H9 (cell line): ENCODE results near the gene BAHD1. TPM values are rescaled to one million over a fixed set of nuclear protein-coding genes. Genes with fewer than 3 reads are reported as not detected.

ENCODE experiments used
- DNase-seq: peaks from one replicate; pipeline ENCODE4 v3.0.0-alpha.2; 2017
- H2AFZ ChIP-seq: one replicate; pipeline ENCODE4 v1.6.1; 2013; ENCODE audit warnings: mild to moderate bottlenecking, low read length, control low read depth, moderate library complexity
- H2AK5ac ChIP-seq: 2 replicates; pipeline ENCODE4 v1.6.1; 2013; ENCODE audit warnings: low read length, control low read depth, mixed read lengths; ENCODE audit not compliant: insufficient read length
- H2BK120ac ChIP-seq: one replicate; pipeline ENCODE4 v1.6.1; 2013; ENCODE audit warnings: low read depth, mild to moderate bottlenecking, low read length, control low read depth, inconsistent platforms; ENCODE audit not compliant: poor library complexity, severe bottlenecking
- H2BK12ac ChIP-seq: 2 replicates; pipeline ENCODE4 v1.6.1; 2013; ENCODE audit warnings: low read length, control low read depth, mixed read lengths, low read depth; ENCODE audit not compliant: insufficient read length
- H2BK15ac ChIP-seq: 2 replicates; pipeline ENCODE4 v1.6.1; 2013; ENCODE audit warnings: low read depth, low read length, control low read depth
- H2BK20ac ChIP-seq: one replicate; pipeline ENCODE4 v1.6.1; 2013; ENCODE audit warnings: low read depth, mild to moderate bottlenecking, low read length, control low read depth, inconsistent platforms; ENCODE audit not compliant: poor library complexity, severe bottlenecking
- H2BK5ac ChIP-seq: 2 replicates; pipeline ENCODE4 v1.6.1; 2013; ENCODE audit warnings: low read length, control low read depth, mixed read lengths; ENCODE audit not compliant: insufficient read length
- H3K14ac ChIP-seq: 2 replicates; pipeline ENCODE4 v1.6.1; 2013; ENCODE audit warnings: low read length, control low read depth; ENCODE audit not compliant: insufficient read depth
- H3K18ac ChIP-seq: 2 replicates; pipeline ENCODE4 v1.6.1; 2013; ENCODE audit warnings: low read depth, mild to moderate bottlenecking, mixed read lengths, low read length, control low read depth; ENCODE audit not compliant: insufficient read length
- H3K23ac ChIP-seq: 2 replicates; pipeline ENCODE4 v1.6.1; 2013; ENCODE audit warnings: low read length, control low read depth, mixed read lengths, low read depth; ENCODE audit not compliant: insufficient read length
- H3K23me2 ChIP-seq: 2 replicates; pipeline ENCODE4 v1.6.1; 2013; ENCODE audit warnings: low read depth, mild to moderate bottlenecking, mixed read lengths, low read length, control low read depth; ENCODE audit not compliant: insufficient read length, poor library complexity, severe bottlenecking
- H3K27ac ChIP-seq: 2 replicates; pipeline ENCODE4 v1.5.1; 2013; ENCODE audit warnings: low read length, control low read depth, mixed read lengths, low read depth; ENCODE audit not compliant: insufficient read length
- H3K27me3 ChIP-seq: 2 replicates; pipeline ENCODE4 v1.6.1; 2013; ENCODE audit warnings: low read length, control low read depth, inconsistent platforms; ENCODE audit not compliant: insufficient read depth
- H3K4ac ChIP-seq: 2 replicates; pipeline ENCODE4 v1.6.1; 2013; ENCODE audit warnings: low read depth, mild to moderate bottlenecking, control low read depth, inconsistent platforms, low read length, moderate library complexity
- H3K4me1 ChIP-seq: 2 replicates; pipeline ENCODE4 v1.6.1; 2013; ENCODE audit warnings: low read length, control low read depth, inconsistent platforms; ENCODE audit not compliant: insufficient read depth
- H3K4me2 ChIP-seq: 2 replicates; pipeline ENCODE4 v1.6.1; 2013; ENCODE audit warnings: low read length, control low read depth, mixed read lengths; ENCODE audit not compliant: insufficient read length, insufficient read depth
- H3K56ac ChIP-seq: 2 replicates; pipeline ENCODE4 v1.6.1; 2013; ENCODE audit warnings: low read depth, mild to moderate bottlenecking, mixed read lengths, low read length, control low read depth; ENCODE audit not compliant: insufficient read length
- H3K79me1 ChIP-seq: 2 replicates; pipeline ENCODE4 v1.6.1; 2013; ENCODE audit warnings: low read depth, mild to moderate bottlenecking, moderate library complexity, low read length, control low read depth, inconsistent platforms; ENCODE audit not compliant: insufficient read depth, poor library complexity, severe bottlenecking
- H3K79me2 ChIP-seq: 2 replicates; pipeline ENCODE4 v1.6.1; 2013; ENCODE audit warnings: low read length, control low read depth, inconsistent platforms; ENCODE audit not compliant: insufficient read depth
- H3K9ac ChIP-seq: 2 replicates; pipeline ENCODE4 v1.6.1; 2013; ENCODE audit warnings: low read length, control low read depth, mixed read lengths; ENCODE audit not compliant: insufficient read length; ENCODE audit errors: extremely low read depth
- H3K9me3 ChIP-seq: one replicate; pipeline ENCODE4 v1.6.1; 2013; ENCODE audit warnings: low read depth, low read length, inconsistent platforms; ENCODE audit not compliant: control insufficient read depth
- H3T11ph ChIP-seq: one replicate; pipeline ENCODE4 v1.6.1; 2013; ENCODE audit warnings: mild to moderate bottlenecking, low read length, control low read depth, inconsistent platforms
- H4K20me1 ChIP-seq: one replicate; pipeline ENCODE4 v1.6.1; 2013; ENCODE audit not compliant: control insufficient read depth, insufficient read length, insufficient read depth
- H4K5ac ChIP-seq: 2 replicates; pipeline ENCODE4 v1.6.1; 2013; ENCODE audit warnings: low read depth, mild to moderate bottlenecking, mixed read lengths, low read length, control low read depth; ENCODE audit not compliant: insufficient read length
- H4K8ac ChIP-seq: replicated peaks from 2 replicates; pipeline ENCODE4 v1.6.1; 2013; ENCODE audit warnings: low read length, control low read depth, mixed read lengths, low read depth; ENCODE audit not compliant: insufficient read length
- H4K91ac ChIP-seq: 2 replicates; pipeline ENCODE4 v1.6.1; 2013; ENCODE audit warnings: low read depth, mild to moderate bottlenecking, moderate library complexity, mixed read lengths, low read length, control low read depth; ENCODE audit not compliant: insufficient read length
- H3K27ac Mint-ChIP-seq, 3 experiments: 2 replicates in 2 of 3; 3 replicates in 1 of 3; pipeline ENCODE4 v1.8.0; 2020 to 2021; ENCODE audit warnings: mixed read lengths in 3 of 3, mild to moderate bottlenecking in 1 of 3, moderate library complexity in 1 of 3
- H3K27me3 Mint-ChIP-seq: 2 replicates; pipeline ENCODE4 v1.8.0; 2021; ENCODE audit warnings: low read depth, mild to moderate bottlenecking, moderate library complexity, mixed read lengths
- H3K36me3 Mint-ChIP-seq, 3 experiments: 2 replicates in 2 of 3; 3 replicates in 1 of 3; pipeline ENCODE4 v1.8.0; 2020 to 2021; ENCODE audit warnings: low read depth in 3 of 3, mixed read lengths in 3 of 3; ENCODE audit not compliant: insufficient read depth in 1 of 3
- H3K4me1 Mint-ChIP-seq, 2 experiments: 2 replicates each; pipeline ENCODE4 v1.8.0; 2020; ENCODE audit warnings: mixed read lengths in 2 of 2
- H3K4me3 Mint-ChIP-seq, 2 experiments: 2 replicates in 1 of 2; 3 replicates in 1 of 2; pipeline ENCODE4 v1.8.0; 2020 to 2021; ENCODE audit warnings: mild to moderate bottlenecking in 2 of 2, mixed read lengths in 2 of 2, moderate library complexity in 1 of 2
- H3K9me3 Mint-ChIP-seq, 2 experiments: 2 replicates in 1 of 2; 3 replicates in 1 of 2; pipeline ENCODE4 v1.8.0; 2020; ENCODE audit warnings: mild to moderate bottlenecking in 2 of 2, mixed read lengths in 2 of 2, moderate library complexity in 1 of 2
- CTCF ChIP-seq: fragments of 200-600 bp; sonication (generic); conservative IDR thresholded peaks from 3 replicates; pipeline ENCODE4 v1.8.0; 2021; ENCODE audit warnings: antibody characterized with exemption, mild to moderate bottlenecking
- WGBS: extraction: QIAGEN DNeasy Blood & Tissue Kit; methylation state at CpG from one replicate; pipeline ENCODE4 v1.1.7; 2013; ENCODE audit warnings: missing lambda C conversion rate, low lambda C conversion rate, mixed read lengths; ENCODE audit not compliant: insufficient read length; ENCODE audit errors: extremely low coverage; 5-methylcytosine and 5-hydroxymethylcytosine counted together
- total RNA-seq: library from RNA; stranded (reverse); gene quantifications from 2 replicates; pipeline ENCODE4 v1.2.1, GENCODE V29; 2021

BAHD1 gene
- total RNA-seq, 1 experiment from 2014 or later: 54.1 TPM

- Histone ChIP-seq H3K9me3 (no peaks in the 10 kb centered on the region), H2BK20ac (no peak overlapping the region), H4K20me1 (peaks cover 4% of the 10 kb centered on the region), H3K56ac (no peak overlapping the region), H3K14ac (no peak overlapping the region), H3K4me1 (no peaks in the 10 kb centered on the region; the same call in 1 of the 2 replicates), H3K27me3 (no peaks in the 10 kb centered on the region), H2AK5ac (no peak overlapping the region), H3K4me2 (peak overlapping the region; percentile 54), H2BK5ac (no peak overlapping the region), H3K79me1 (no peaks in the 10 kb centered on the region), H3K79me2 (no peaks in the 10 kb centered on the region), H2BK15ac (no peak overlapping the region), H4K5ac (no peak overlapping the region), H2BK120ac (no peak overlapping the region), H4K8ac (no peak overlapping the region), H3K23ac (no peak overlapping the region), H3K9ac (no peak overlapping the region), H2BK12ac (no peak overlapping the region), H4K91ac (no peak overlapping the region), H3K4ac (no peak overlapping the region), H2AFZ (no peak overlapping the region), H3T11ph (no peak overlapping the region), H3K27ac (no peak overlapping the region), H3K18ac (no peak overlapping the region), H3K23me2 (peaks cover 10% of the 10 kb centered on the region)
- Mint-ChIP-seq H3K27me3 (peaks cover 6% of the 10 kb centered on the region), H3K27ac (no peak overlapping the region), H3K4me1 (peaks cover 31 to 34% of the 10 kb centered on the region in 2 experiments), H3K36me3 (peaks cover 2 to 6% (median 5%) of the 10 kb centered on the region in 3 experiments; a peak in 5 of 7 replicates), H3K4me3 (peak overlapping the region; percentile 77 to 83; a peak in 4 of 5 replicates), H3K9me3 (no peaks in the 10 kb centered on the region)
- no CpG with 5 or more reads among the region's 9 CpGs for WGBS
- no peak for DNase-seq
- no peak for TF ChIP-seq CTCF
These were observed 31.5 kb downstream of the BAHD1 start for GRCh38 chr15:40472171-40472727.
